Uterus (tissue), 4 donors: Measurements from ENCODE around the gene PRSS36. TPM values are rescaled to one million over a fixed set of nuclear protein-coding genes. Genes with fewer than 3 reads are reported as not detected.
"Not testable (repeated sequence)": the region's sequence is repeated elsewhere in the genome, so short reads cannot be mapped to it uniquely, and the experiment has no call there.

ENCODE experiments used
- DNase-seq, 2 donors: peaks; one replicate each; pipeline ENCODE4 v3.0.0-alpha.2; 2019 to 2020
- H3K27ac ChIP-seq, 2 donors: fragments of 200-600 bp; sonication (generic); 1 replicate in 1 of 2; 2 replicates in 1 of 2; pipeline ENCODE4 v1.5.1; 2016 to 2018
- H3K27me3 ChIP-seq, 2 donors: fragments of 200-600 bp; sonication (generic); one replicate each; pipeline ENCODE4 v1.5.1; 2018 to 2019; ENCODE audit warnings: control low read depth in 1 of 2
- H3K36me3 ChIP-seq, 2 donors: fragments of 200-600 bp; sonication (generic); one replicate each; pipeline ENCODE4 v1.5.1; 2019; ENCODE audit warnings: control low read depth in 1 of 2
- H3K4me1 ChIP-seq, 2 donors: fragments of 200-600 bp; sonication (generic); one replicate each; pipeline ENCODE4 v1.5.1; 2018 to 2019; ENCODE audit warnings: control low read depth in 1 of 2
- H3K4me3 ChIP-seq, 2 donors: fragments of 200-600 bp; sonication (generic); 1 replicate in 1 of 2; 2 replicates in 1 of 2; pipeline ENCODE4 v1.5.1; 2018 to 2019; ENCODE audit warnings: mild to moderate bottlenecking in 1 of 2
- H3K9me3 ChIP-seq, 2 donors: fragments of 200-600 bp; sonication (generic); one replicate each; pipeline ENCODE4 v1.5.1; 2019; ENCODE audit warnings: control low read depth in 1 of 2
- POLR2A ChIP-seq, 2 donors: fragments of 450-650 bp; IDR thresholded peaks; one replicate each; pipeline ENCODE4 v1.6.1; 2016; ENCODE audit warnings: antibody characterized with exemption in 2 of 2, mild to moderate bottlenecking in 1 of 2, moderate library complexity in 1 of 2
- intact Hi-C: fragments of 100-400 bp; cut with DNase I; formaldehyde crosslinking; loops from one replicate; pipeline ENCODE4 v1.15.1; 2023; ENCODE audit warnings: low total_unique reads
- total RNA-seq, 4 donors: library from RNA; depleted of rRNA in 3 of 4; stranded (reverse); fragments of >200 nt in 3 of 4; gene quantifications; one replicate each; pipeline versions ENCODE4 v1.1.0 to v1.2.4, GENCODE V29; 2014 to 2023
- TF ChIP-seq, protein P1 (sequence below), 4 experiments: fragments of 200-600 bp in 2 of 4; fragments of 450-650 bp in 2 of 4; sonication (generic) in 2 of 4; IDR thresholded peaks; one replicate each; pipeline ENCODE4 v1.5.1; 2016 to 2019; ENCODE audit warnings: antibody characterized with exemption in 4 of 4, mild to moderate bottlenecking in 2 of 4, moderate library complexity in 1 of 4
- donor health status: DM: yes; HTN: yes; CAD: no.

The PRSS36 gene
- total RNA-seq, 4 donors from 2014 or later = 0.48 to 0.76 TPM; not detected in 2

DNA sequence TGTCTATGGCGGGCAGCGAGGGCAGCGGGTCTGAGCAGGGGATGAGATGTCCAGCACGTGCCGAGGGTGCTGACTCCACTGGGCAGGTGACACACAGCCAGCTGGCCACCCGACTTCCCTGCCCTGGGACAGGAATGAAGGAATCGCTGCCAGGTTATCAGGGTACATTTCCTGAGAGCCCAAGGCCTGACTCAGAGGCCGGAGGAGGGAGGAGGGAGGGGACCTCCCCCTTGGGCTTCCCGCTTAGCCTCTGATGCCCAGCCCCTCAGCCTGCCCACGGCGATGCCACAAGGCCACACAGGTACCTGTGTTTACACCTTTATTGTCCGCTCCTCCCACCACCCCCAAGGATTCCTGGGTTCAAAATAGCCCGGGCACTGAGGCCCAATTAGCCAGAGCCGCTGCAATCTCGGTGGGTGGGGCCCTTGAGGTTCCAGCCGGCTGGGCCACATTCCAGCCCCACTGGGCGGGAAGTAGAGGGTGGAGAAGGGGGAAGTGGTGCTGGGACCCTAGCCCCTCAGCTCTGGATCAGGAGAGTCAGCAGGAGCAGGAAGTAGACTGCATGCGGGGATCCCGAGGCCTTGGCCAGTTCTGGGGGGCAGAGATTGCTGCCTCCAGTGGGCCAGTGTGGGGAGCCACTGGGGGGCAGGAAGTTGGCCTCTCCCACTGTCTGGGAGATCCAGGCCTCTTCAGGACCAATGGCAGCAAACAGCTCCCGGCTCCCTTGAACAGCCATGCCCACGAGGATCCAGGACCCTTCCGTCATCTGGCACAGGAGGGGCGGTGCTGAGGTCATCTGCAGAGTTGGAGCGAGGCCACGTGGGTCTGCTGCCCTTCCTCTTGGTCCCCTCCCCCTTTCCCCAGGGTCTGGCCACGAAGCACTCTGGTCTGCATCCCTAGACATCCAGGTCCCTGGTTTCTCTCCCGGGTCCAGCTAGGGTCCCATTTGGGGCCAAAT is 11.0 kb downstream of the PRSS36 start:
- Histone ChIP-seq H3K27ac (peak overlapping the region in 1 of 2 donors; percentile 35), H3K9me3 (no peaks in the 10 kb centered on the region), H3K4me1 (peaks cover 0 to 5% of the 10 kb centered on the region in 2 donors), H3K27me3 (no peaks in the 10 kb centered on the region), H3K36me3 (no peaks in the 10 kb centered on the region), H3K4me3 (no peak overlapping the region)
- intact Hi-C loops = no loop called here
- no peak for TF ChIP-seq POLR2A (IDR thresholded peaks at IDR 0.05)
- TF ChIP-seq, protein P1, sequence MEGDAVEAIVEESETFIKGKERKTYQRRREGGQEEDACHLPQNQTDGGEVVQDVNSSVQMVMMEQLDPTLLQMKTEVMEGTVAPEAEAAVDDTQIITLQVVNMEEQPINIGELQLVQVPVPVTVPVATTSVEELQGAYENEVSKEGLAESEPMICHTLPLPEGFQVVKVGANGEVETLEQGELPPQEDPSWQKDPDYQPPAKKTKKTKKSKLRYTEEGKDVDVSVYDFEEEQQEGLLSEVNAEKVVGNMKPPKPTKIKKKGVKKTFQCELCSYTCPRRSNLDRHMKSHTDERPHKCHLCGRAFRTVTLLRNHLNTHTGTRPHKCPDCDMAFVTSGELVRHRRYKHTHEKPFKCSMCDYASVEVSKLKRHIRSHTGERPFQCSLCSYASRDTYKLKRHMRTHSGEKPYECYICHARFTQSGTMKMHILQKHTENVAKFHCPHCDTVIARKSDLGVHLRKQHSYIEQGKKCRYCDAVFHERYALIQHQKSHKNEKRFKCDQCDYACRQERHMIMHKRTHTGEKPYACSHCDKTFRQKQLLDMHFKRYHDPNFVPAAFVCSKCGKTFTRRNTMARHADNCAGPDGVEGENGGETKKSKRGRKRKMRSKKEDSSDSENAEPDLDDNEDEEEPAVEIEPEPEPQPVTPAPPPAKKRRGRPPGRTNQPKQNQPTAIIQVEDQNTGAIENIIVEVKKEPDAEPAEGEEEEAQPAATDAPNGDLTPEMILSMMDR (IDR thresholded peaks at IDR 0.05) = no peak
- DNase-seq = peak in 1 of 2 donors; percentile 53

DNA sequence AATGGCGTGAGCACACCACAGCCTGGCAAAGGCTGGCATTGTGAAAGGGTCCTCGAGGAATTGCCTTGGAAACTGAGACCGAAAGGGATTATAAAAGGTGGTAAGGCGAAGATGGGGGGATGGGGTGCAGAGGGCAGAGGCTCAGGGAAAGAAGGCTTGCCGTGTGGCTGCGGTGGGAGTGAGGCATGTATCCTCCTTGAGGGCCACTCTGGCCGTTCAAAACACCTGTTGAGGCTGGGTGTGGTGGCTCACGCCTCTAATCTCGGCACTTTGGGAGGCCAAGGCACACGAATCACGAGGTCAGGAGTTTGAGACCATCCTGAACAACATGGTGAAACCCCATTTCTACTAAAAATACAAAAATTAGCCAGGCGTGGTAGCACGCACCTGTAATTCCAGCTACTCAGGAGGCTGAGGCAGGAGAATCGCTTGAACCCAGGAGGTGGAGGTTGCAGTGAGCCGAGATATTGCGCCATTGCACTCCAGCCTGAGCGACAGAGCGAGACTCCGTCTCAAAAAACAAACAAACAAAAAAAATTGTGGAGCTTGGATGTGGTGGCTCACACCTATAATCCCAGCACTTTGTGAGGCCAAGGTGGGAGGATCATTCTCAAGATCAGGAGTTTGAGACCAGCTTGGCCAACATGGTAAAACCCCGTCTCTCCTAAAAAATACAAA is 12.9 kb downstream of the PRSS36 start:
- DNase-seq, H3K9me3 ChIP-seq, H3K4me1 ChIP-seq, intact Hi-C loops, H3K27me3 ChIP-seq, H3K4me3 ChIP-seq, H3K27ac ChIP-seq, H3K36me3 ChIP-seq: not testable (repeated sequence)

DNA sequence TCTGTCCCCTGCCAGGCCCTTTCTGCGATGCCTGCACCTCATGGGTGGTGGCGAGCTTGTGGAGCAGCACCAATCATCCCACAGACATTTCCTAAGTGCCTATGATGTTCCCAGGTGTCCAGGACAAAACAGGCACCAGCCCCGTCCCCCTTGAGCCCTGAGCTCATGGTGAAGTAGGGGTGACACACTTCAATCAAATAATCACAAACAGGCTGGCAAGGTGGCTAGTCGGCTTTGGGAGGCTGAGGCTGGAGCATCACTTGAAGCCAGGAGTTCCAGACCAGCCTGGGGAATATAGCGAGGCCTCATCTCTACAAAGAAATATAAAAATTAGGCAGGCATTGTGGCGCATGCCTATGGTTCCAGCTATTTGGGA is 13.6 kb downstream of the PRSS36 start:
- no peak for DNase-seq
- peaks cover 0 to under 1% of the 10 kb centered on the region in 2 donors for H3K4me1 ChIP-seq
- H3K27ac ChIP-seq = no peak overlapping the region
- intact Hi-C loops = no loop called here
- H3K27me3 ChIP-seq = no peaks in the 10 kb centered on the region
- H3K4me3 ChIP-seq = no peak overlapping the region
- no peaks in the 10 kb centered on the region for H3K9me3 ChIP-seq
- no peaks in the 10 kb centered on the region for H3K36me3 ChIP-seq
- no peak for TF ChIP-seq POLR2A (IDR thresholded peaks at IDR 0.05)
- TF ChIP-seq, protein P1 (IDR thresholded peaks at IDR 0.05) = no peak

DNA sequence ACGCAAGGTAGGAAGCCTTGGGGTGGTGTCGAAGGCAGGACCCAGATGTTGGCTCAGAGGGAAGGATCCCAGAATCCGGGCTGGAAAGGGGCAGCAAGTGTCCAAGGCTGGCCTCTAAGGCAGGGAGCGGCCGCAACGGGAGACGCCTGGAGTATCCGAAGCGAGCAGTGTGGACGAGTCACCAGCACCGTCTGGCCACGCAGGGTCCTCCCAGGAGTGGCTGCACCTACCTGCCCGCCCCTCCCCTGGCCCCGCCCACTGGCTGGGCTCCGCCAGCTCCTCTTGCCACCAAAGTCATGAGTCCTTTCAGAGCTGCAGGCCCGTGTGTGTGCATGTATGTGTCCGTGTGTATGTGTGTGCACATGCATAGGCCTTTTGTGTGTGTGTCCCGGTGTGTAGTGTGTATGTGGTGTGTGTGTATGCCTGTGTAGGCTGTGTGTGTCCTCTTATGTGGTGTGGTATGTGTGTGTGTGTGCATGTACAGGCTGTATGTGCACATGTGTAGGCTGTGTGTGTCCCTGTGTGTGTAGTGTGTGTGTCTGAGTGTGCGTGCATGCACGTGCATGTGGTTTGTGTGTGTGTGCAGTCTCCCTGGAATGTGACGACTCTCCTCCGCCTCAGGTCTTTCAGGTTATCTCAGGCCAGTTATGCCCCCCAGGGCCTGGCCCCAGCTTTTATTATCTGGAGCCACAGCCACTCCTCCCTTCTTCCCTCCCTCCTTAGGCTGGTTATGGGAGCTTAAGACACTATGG is 14.2 kb downstream of the PRSS36 start, which contains the start of gene PRSS8:
Gene PRSS8, minus strand, starts transcription at position 193 of the 752 bp plus-strand sequence. CDS start 229 bp downstream, outside the sequence.
- TF ChIP-seq, protein P1 (IDR thresholded peaks at IDR 0.05) = no peak
- peak in 1 of 2 donors; percentile 31 for TF ChIP-seq POLR2A (IDR thresholded peaks at IDR 0.05)
- Histone ChIP-seq H3K27me3 (no peaks in the 10 kb centered on the region), H3K27ac (no peak within 1 kb of the TSS), H3K9me3 (no peaks in the 10 kb centered on the region), H3K4me1 (no peaks in the 10 kb centered on the region), H3K36me3 (no peaks in the 10 kb centered on the region), H3K4me3 (no peak within 1 kb of the TSS)
- intact Hi-C loops = no loop called here
- no peak for DNase-seq
